HEK293T (cell line): ENCODE data around the gene ME3.

Source experiments
- CTCF ChIA-PET: fragments of 350-600 bp; formaldehyde crosslinking; extraction: SDS; loops from one replicate; lab custom pipeline; 2021; ENCODE audit warnings: antibody characterized with exemption, inconsistent platforms; lab: Yijun Ruan, JAX
- POLR2A ChIA-PET: fragments of 350-600 bp; formaldehyde crosslinking; extraction: SDS; loops from one replicate; lab custom pipeline; 2020; ENCODE audit warnings: antibody characterized with exemption, inconsistent platforms; lab: Yijun Ruan, JAX
- DNase-seq: peaks from one replicate; pipeline ENCODE4 v3.0.0; 2012; ENCODE audit warnings: mixed read lengths; ENCODE audit errors: extremely low spot score
- ARNT ChIP-seq: fragments of 450-650 bp; IDR thresholded peaks from 2 replicates; pipeline ENCODE4 v1.6.1; 2017; ENCODE audit warnings: mild to moderate bottlenecking
- BHLHE40 ChIP-seq: fragments of 450-650 bp; IDR thresholded peaks from 2 replicates; pipeline ENCODE4 v1.6.1; 2016; ENCODE audit warnings: mild to moderate bottlenecking, moderate library complexity, borderline replicate concordance
- CTBP1 ChIP-seq: fragments of 450-650 bp; IDR thresholded peaks from 2 replicates; pipeline ENCODE4 v1.6.1; 2016; ENCODE audit warnings: borderline replicate concordance
- ELF4 ChIP-seq: fragments of 450-650 bp; IDR thresholded peaks from 2 replicates; pipeline ENCODE4 v1.6.1; 2017; ENCODE audit warnings: antibody characterized with exemption
- FOXA1 ChIP-seq: fragments of 450-650 bp; IDR thresholded peaks from 2 replicates; pipeline ENCODE4 v1.6.1; 2016; ENCODE audit warnings: mild to moderate bottlenecking
- FOXK2 ChIP-seq: fragments of 450-650 bp; IDR thresholded peaks from 2 replicates; pipeline ENCODE4 v1.6.1; 2016; ENCODE audit warnings: mild to moderate bottlenecking
- FOXM1 ChIP-seq: fragments of 450-650 bp; IDR thresholded peaks from 2 replicates; pipeline ENCODE4 v1.6.1; 2017; ENCODE audit warnings: mild to moderate bottlenecking, borderline replicate concordance
- HDGF ChIP-seq: fragments of 450-650 bp; IDR thresholded peaks from 2 replicates; pipeline ENCODE4 v1.6.1; 2017; ENCODE audit warnings: antibody characterized with exemption, borderline replicate concordance
- L3MBTL2 ChIP-seq: fragments of 450-650 bp; conservative IDR thresholded peaks from 2 replicates; pipeline ENCODE4 v1.6.1; 2016; ENCODE audit warnings: mild to moderate bottlenecking
- LEF1 ChIP-seq: fragments of 450-650 bp; IDR thresholded peaks from 2 replicates; pipeline ENCODE4 v1.6.1; 2017; ENCODE audit warnings: mild to moderate bottlenecking, borderline replicate concordance
- NFRKB ChIP-seq: fragments of 450-650 bp; IDR thresholded peaks from 2 replicates; pipeline ENCODE4 v1.6.1; 2016; ENCODE audit warnings: mild to moderate bottlenecking, moderate library complexity
- PKNOX1 ChIP-seq: fragments of 450-650 bp; IDR thresholded peaks from 2 replicates; pipeline ENCODE4 v1.6.1; 2016
- SP1 ChIP-seq: fragments of 450-650 bp; IDR thresholded peaks from 2 replicates; pipeline ENCODE4 v1.6.1; 2017
- SUZ12 ChIP-seq: fragments of 450-650 bp; IDR thresholded peaks from 2 replicates; pipeline ENCODE4 v1.6.1; 2016; ENCODE audit warnings: mild to moderate bottlenecking
- TARDBP ChIP-seq: fragments of 450-650 bp; IDR thresholded peaks from 2 replicates; pipeline ENCODE4 v1.6.1; 2016
- ZNF384 ChIP-seq: fragments of 450-650 bp; IDR thresholded peaks from 2 replicates; pipeline ENCODE4 v1.6.1; 2016

ME3 gene

GRCh38 chr11:86718521-86718920 is 46.1 kb upstream of the ME3 start:
- no peak for DNase-seq
- TF ChIP-seq BHLHE40, result no peak
- TF ChIP-seq HDGF, result no peak
- no peak for TF ChIP-seq LEF1
- no peak for TF ChIP-seq ZNF384
- TF ChIP-seq FOXM1, result no peak
- TF ChIP-seq FOXA1, result no peak
- TF ChIP-seq NFRKB, result no peak
- TF ChIP-seq TARDBP, result no peak
- TF ChIP-seq L3MBTL2, result no peak
- TF ChIP-seq SP1, result no peak
- TF ChIP-seq ELF4, result no peak
- POLR2A ChIA-PET, result no interaction called here
- CTCF ChIA-PET, result interaction anchor here (0.6 kb wide), 1 partner anchor 76 kb away, joined by 3 read pairs; no protein-coding TSS in a partner anchor

GRCh38 chr11:86717817-86718501 is 45.5 kb upstream of the ME3 start:
- POLR2A ChIA-PET, result no interaction called here
- TF ChIP-seq SP1 (no peak), ELF4 (no peak), FOXK2 (no peak), LEF1 (no peak), TARDBP (no peak)
- DNase-seq, result no peak
- CTCF ChIA-PET, result no interaction called here

GRCh38 chr11:86715611-86716010 is 43.2 kb upstream of the ME3 start:
- POLR2A ChIA-PET, result no interaction called here
- no peak for DNase-seq
- CTCF ChIA-PET, result no interaction called here
- TF ChIP-seq L3MBTL2, result no peak
- no peak for TF ChIP-seq ARNT
- no peak for TF ChIP-seq SP1
- no peak for TF ChIP-seq ELF4
- no peak for TF ChIP-seq PKNOX1
- TF ChIP-seq HDGF, result no peak
- no peak for TF ChIP-seq TARDBP
- TF ChIP-seq ZNF384, result no peak
- TF ChIP-seq LEF1, result no peak

- no peak for TF ChIP-seq L3MBTL2
- no peak for TF ChIP-seq LEF1
- no peak for TF ChIP-seq NFRKB
- no peak for TF ChIP-seq ARNT
- TF ChIP-seq TARDBP, result no peak
- no peak for TF ChIP-seq ELF4
- CTCF ChIA-PET, result no interaction called here
- POLR2A ChIA-PET, result no interaction called here
- DNase-seq, result no peak
Measured at GRCh38 chr11:86713552-86713951, 41.1 kb upstream of the ME3 start.

- TF ChIP-seq HDGF (no peak), FOXK2 (no peak), BHLHE40 (no peak), PKNOX1 (no peak), SUZ12 (no peak), FOXM1 (no peak), FOXA1 (no peak), L3MBTL2 (no peak), NFRKB (no peak), ARNT (no peak), CTBP1 (no peak)
- ChIA-PET POLR2A (no interaction called here), CTCF (no interaction called here)
- no peak for DNase-seq
Measured at GRCh38 chr11:86710936-86711335, 38.5 kb upstream of the ME3 start.

GRCh38 chr11:86708669-86709068 is 36.3 kb upstream of the ME3 start:
- ChIA-PET POLR2A (no interaction called here), CTCF (no interaction called here)
- no peak for DNase-seq
- TF ChIP-seq FOXA1 (no peak), ARNT (no peak), HDGF (no peak), SUZ12 (no peak), CTBP1 (no peak), NFRKB (no peak), FOXM1 (no peak), SP1 (no peak), FOXK2 (no peak), ELF4 (no peak), ZNF384 (no peak), L3MBTL2 (no peak), PKNOX1 (no peak), BHLHE40 (no peak), LEF1 (no peak), TARDBP (no peak)
